ENCODE results near the gene RNASE9.
"Not testable (repeated sequence)": the region's sequence is repeated elsewhere in the genome, so short reads cannot be mapped to it uniquely, and the experiment has no call there.

RNASE9 gene

GRCh38 chr14:20524027-20524426 is 36.8 kb downstream of the RNASE9 start:
- DNase-seq (ENCODE audit: extremely low read depth in 1 of 2, low read depth in 1 of 2): no peak

GRCh38 chr14:20522332-20522731 is 38.5 kb downstream of the RNASE9 start:
- DNase-seq (ENCODE audit: extremely low read depth in 1 of 2, low read depth in 1 of 2): no peak

GRCh38 chr14:20516921-20517320 is 43.9 kb downstream of the RNASE9 start:
- no peak for DNase-seq (ENCODE audit: extremely low read depth in 1 of 2, low read depth in 1 of 2)

- no peak for DNase-seq (ENCODE audit: extremely low read depth in 1 of 2, low read depth in 1 of 2)
Observed at GRCh38 chr14:20515846-20516245, 45.0 kb downstream of the RNASE9 start.

GRCh38 chr14:20512177-20512905 is 48.5 kb downstream of the RNASE9 start:
- DNase-seq (ENCODE audit: extremely low read depth in 1 of 2, low read depth in 1 of 2): no peak

GRCh38 chr14:20508367-20508766 is 52.5 kb downstream of the RNASE9 start:
- no peak for DNase-seq (ENCODE audit: extremely low read depth in 1 of 2, low read depth in 1 of 2)

GRCh38 chr14:20507537-20507936 is 53.3 kb downstream of the RNASE9 start:
- DNase-seq (ENCODE audit: extremely low read depth in 1 of 2, low read depth in 1 of 2): not testable (repeated sequence)

- DNase-seq (ENCODE audit: extremely low read depth in 1 of 2, low read depth in 1 of 2): not testable (repeated sequence)
Observed at GRCh38 chr14:20506752-20507151, 54.1 kb downstream of the RNASE9 start.

- DNase-seq (ENCODE audit: extremely low read depth in 1 of 2, low read depth in 1 of 2): not testable (repeated sequence)
Observed at GRCh38 chr14:20506276-20506675, 54.6 kb downstream of the RNASE9 start.

All from activated CD8-positive, alpha-beta memory T cell treated with anti-CD3 and anti-CD28 coated beads for 1 hour (primary cell).